IMR-90 (cell line): ENCODE results near the gene ATP13A1. TPM values are rescaled to one million over a fixed set of nuclear protein-coding genes. Genes with fewer than 3 reads are reported as not detected.

Experiments
- ATAC-seq: fragments of 200-7000 bp; cut with Tn5 transposase; 2 replicates; pipeline ENCODE4 v1.9.1; 2020; ENCODE audit warnings: low read depth, mild to moderate bottlenecking, moderate library complexity
- BruUV-seq: library from RNA; stranded (reverse); fragments of 400-500 nt; replicated peaks from 2 replicates; lab custom pipeline; 2021; lab: Mats Ljungman, UMichigan
- CTCF ChIA-PET: fragments of 300-600 bp; formaldehyde crosslinking; extraction: SDS; loops from one replicate; lab custom pipeline; 2021; ENCODE audit warnings: antibody characterized with exemption; lab: Yijun Ruan, JAX
- POLR2A ChIA-PET: fragments of 300-600 bp; sonication (Branson Sonifier 250); formaldehyde crosslinking; loops from one replicate; lab custom pipeline; 2022; ENCODE audit warnings: antibody characterized with exemption; ENCODE audit not compliant: unreplicated experiment; lab: Charles Lee
- DNase-seq: peaks from one replicate; pipeline ENCODE4 v3.0.0; 2013
- H2AFZ ChIP-seq: replicated peaks from 2 replicates; pipeline ENCODE3; 2013; ENCODE audit warnings: low read length, mild to moderate bottlenecking; ENCODE audit not compliant: poor library complexity
- H2AK5ac ChIP-seq: 2 replicates; pipeline ENCODE4 v1.6.1; 2013; ENCODE audit warnings: low read depth, low read length, inconsistent platforms
- H2AK9ac ChIP-seq: replicated peaks from 2 replicates; pipeline ENCODE3; 2013; ENCODE audit warnings: mild to moderate bottlenecking, low read depth, low read length, moderate library complexity; ENCODE audit not compliant: poor library complexity
- H2BK120ac ChIP-seq: 2 replicates; pipeline ENCODE4 v1.6.1; 2013; ENCODE audit warnings: low read depth, low read length, inconsistent platforms
- H2BK15ac ChIP-seq: 3 replicates; pipeline ENCODE4 v1.6.1; 2013; ENCODE audit warnings: low read depth, low read length, inconsistent platforms
- H2BK20ac ChIP-seq: 2 replicates; pipeline ENCODE4 v1.6.1; 2013; ENCODE audit warnings: low read depth, mild to moderate bottlenecking, inconsistent platforms, low read length, moderate library complexity
- H2BK5ac ChIP-seq: 2 replicates; pipeline ENCODE4 v1.6.1; 2013; ENCODE audit warnings: mild to moderate bottlenecking, low read depth, low read length, inconsistent platforms; ENCODE audit not compliant: poor library complexity, severe bottlenecking
- H3K14ac ChIP-seq: replicated peaks from 2 replicates; pipeline ENCODE4 v1.6.1; 2013; ENCODE audit warnings: low read depth, low read length, inconsistent platforms
- H3K18ac ChIP-seq: 2 replicates; pipeline ENCODE4 v1.6.1; 2013; ENCODE audit warnings: low read depth, low read length, control low read depth
- H3K23ac ChIP-seq: 2 replicates; pipeline ENCODE4 v1.6.1; 2013; ENCODE audit warnings: low read depth, low read length, inconsistent platforms
- H3K27ac ChIP-seq: 2 replicates; pipeline ENCODE4 v1.5.1; 2013; ENCODE audit warnings: mild to moderate bottlenecking, control low read depth, low read length; ENCODE audit not compliant: insufficient read depth
- H3K27me3 ChIP-seq: 2 replicates; pipeline ENCODE4 v1.6.1; 2013; ENCODE audit warnings: low read length; ENCODE audit not compliant: control insufficient read depth, insufficient read depth
- H3K36me3 ChIP-seq: 2 replicates; pipeline ENCODE4 v1.6.1; 2013; ENCODE audit warnings: low read length, mixed read lengths; ENCODE audit not compliant: control insufficient read depth, insufficient read depth
- H3K4ac ChIP-seq: 2 replicates; pipeline ENCODE4 v1.6.1; 2013; ENCODE audit warnings: low read depth, low read length, inconsistent platforms
- H3K4me1 ChIP-seq: 2 replicates; pipeline ENCODE4 v1.6.1; 2013; ENCODE audit warnings: low read length, mixed read lengths; ENCODE audit not compliant: control insufficient read depth, insufficient read depth
- H3K4me2 ChIP-seq: 2 replicates; pipeline ENCODE4 v1.6.1; 2013; ENCODE audit warnings: low read depth, mild to moderate bottlenecking, control low read depth, low read length, moderate library complexity
- H3K4me3 ChIP-seq: 2 replicates; pipeline ENCODE4 v1.5.1; 2013; ENCODE audit warnings: low read depth, mild to moderate bottlenecking, control low read depth, low read length, moderate library complexity; ENCODE audit not compliant: insufficient read depth
- H3K56ac ChIP-seq: 2 replicates; pipeline ENCODE4 v1.6.1; 2013; ENCODE audit warnings: low read length, inconsistent platforms; ENCODE audit not compliant: insufficient read depth; ENCODE audit errors: extremely low read depth
- H3K79me1 ChIP-seq, 2 experiments: 2 replicates each; pipeline ENCODE4 v1.6.1; 2013; ENCODE audit warnings: low read length in 2 of 2, inconsistent platforms in 1 of 2, low read depth in 1 of 2
- H3K9ac ChIP-seq: 2 replicates; pipeline ENCODE4 v1.6.1; 2013; ENCODE audit warnings: low read depth, low read length, control low read depth
- H3K9me1 ChIP-seq: 2 replicates; pipeline ENCODE4 v1.6.1; 2013; ENCODE audit warnings: low read length, inconsistent platforms; ENCODE audit not compliant: insufficient read depth
- H3K9me3 ChIP-seq: 2 replicates; pipeline ENCODE4 v1.6.1; 2013; ENCODE audit warnings: low read length; ENCODE audit not compliant: control insufficient read depth, insufficient read depth
- H4K20me1 ChIP-seq: 2 replicates; pipeline ENCODE4 v1.6.1; 2013; ENCODE audit warnings: low read length, inconsistent platforms; ENCODE audit not compliant: insufficient read depth
- H4K5ac ChIP-seq: 2 replicates; pipeline ENCODE4 v1.6.1; 2013; ENCODE audit warnings: mild to moderate bottlenecking, low read depth, low read length, control low read depth
- H4K8ac ChIP-seq, 2 experiments: 2 replicates each; pipeline ENCODE4 v1.6.1; 2013; ENCODE audit warnings: low read depth in 2 of 2, low read length in 2 of 2, control low read depth in 1 of 2, inconsistent platforms in 1 of 2
- H4K91ac ChIP-seq: 2 replicates; pipeline ENCODE4 v1.6.1; 2013; ENCODE audit warnings: low read depth, low read length, inconsistent platforms; ENCODE audit not compliant: insufficient read depth
- BHLHE40 ChIP-seq: fragments of 150-350 bp; IDR thresholded peaks from 2 replicates; pipeline ENCODE4 v1.6.1; 2016; ENCODE audit warnings: mild to moderate bottlenecking, low read depth, low read length
- CEBPB ChIP-seq: IDR thresholded peaks from 2 replicates; pipeline ENCODE4 v1.6.1; 2012; ENCODE audit warnings: low read depth, low read length, improper control_type of control experiment
- CHD1 ChIP-seq: IDR thresholded peaks from 2 replicates; pipeline ENCODE4 v1.6.1; 2012; ENCODE audit warnings: low read depth, low read length, improper control_type of control experiment
- FOS ChIP-seq: fragments of 150-350 bp; IDR thresholded peaks from 2 replicates; pipeline ENCODE4 v1.6.1; 2016; ENCODE audit warnings: low read depth, low read length
- MAFK ChIP-seq: IDR thresholded peaks from 2 replicates; pipeline ENCODE4 v1.6.1; 2012; ENCODE audit warnings: low read depth, low read length, improper control_type of control experiment
- MAZ ChIP-seq: IDR thresholded peaks from 2 replicates; pipeline ENCODE4 v1.6.1; 2012; ENCODE audit warnings: low read depth, mild to moderate bottlenecking, low read length, improper control_type of control experiment, moderate library complexity, borderline replicate concordance
- NFE2L2 ChIP-seq: fragments of 150-350 bp; IDR thresholded peaks from 2 replicates; pipeline ENCODE4 v1.6.1; 2016; ENCODE audit warnings: low read depth, mild to moderate bottlenecking, low read length
- POLR2A ChIP-seq: IDR thresholded peaks from 2 replicates; pipeline ENCODE4 v1.6.1; 2012; ENCODE audit warnings: mild to moderate bottlenecking, low read depth, low read length
- RAD21 ChIP-seq: IDR thresholded peaks from 2 replicates; pipeline ENCODE4 v1.6.1; 2012; ENCODE audit warnings: low read length, improper control_type of control experiment
- RCOR1 ChIP-seq: IDR thresholded peaks from 2 replicates; pipeline ENCODE4 v1.6.1; 2012; ENCODE audit warnings: mild to moderate bottlenecking, low read length, improper control_type of control experiment; ENCODE audit not compliant: insufficient replicate concordance
- RFX5 ChIP-seq: IDR thresholded peaks from 2 replicates; pipeline ENCODE4 v1.8.0; 2012; ENCODE audit warnings: low read depth, mild to moderate bottlenecking, low read length, moderate library complexity
- SMC3 ChIP-seq: fragments of 150-350 bp; IDR thresholded peaks from 2 replicates; pipeline ENCODE4 v1.6.1; 2016; ENCODE audit warnings: low read depth, mild to moderate bottlenecking, antibody characterized with exemption, low read length, moderate library complexity
- WGBS, 2 experiments: methylation state at CpG; one replicate each; pipeline versions ENCODE4 v1.1.5 to v1.1.7; 2013; ENCODE audit warnings: missing lambda C conversion rate in 2 of 2; ENCODE audit not compliant: insufficient read length in 1 of 2; ENCODE audit errors: extremely low coverage in 2 of 2; 5-methylcytosine and 5-hydroxymethylcytosine counted together
- dilution Hi-C: fragments of 300-500 bp; cut with HindIII; formaldehyde crosslinking; loops from one replicate; pipeline ENCODE4 v1.14.3; 2018; ENCODE audit warnings: low sequenced_read_pairs; ENCODE audit not compliant: unreplicated experiment
- in situ Hi-C: fragments of 300-500 bp; cut with MboI; formaldehyde crosslinking; loops from 3 replicates; pipeline ENCODE4 v1.14.3; 2019; ENCODE audit warnings: low sequenced_read_pairs, inconsistent platforms, mixed read lengths
- intact Hi-C: fragments of 100-400 bp; cut with micrococcal nuclease; formaldehyde crosslinking; loops from 2 replicates; pipeline ENCODE4 v1.10.0; 2022
- polyA plus RNA-seq, 3 experiments: library from polyadenylated mRNA; depleted of rRNA; stranded (reverse); fragments of >200 nt; gene quantifications; 2 replicates each; pipeline ENCODE4 v1.2.3, GENCODE V29; 2012; ENCODE audit warnings: low replicate concordance in 1 of 3
- total RNA-seq: library from RNA; depleted of rRNA; stranded (reverse); fragments of >200 nt; gene quantifications from 2 replicates; pipeline ENCODE4 v1.2.3, GENCODE V29; 2012
- TF ChIP-seq, protein P1 (sequence below): conservative IDR thresholded peaks from 2 replicates; pipeline ENCODE4 v1.5.1; 2012; ENCODE audit warnings: mild to moderate bottlenecking, low read depth, low read length, improper control_type of control experiment
- TF ChIP-seq, protein P2 (sequence below): fragments of 150-350 bp; IDR thresholded peaks from 2 replicates; pipeline ENCODE4 v1.6.1; 2017; ENCODE audit warnings: mild to moderate bottlenecking, antibody characterized with exemption, low read length, low read depth
- TF ChIP-seq, protein P3 (sequence below): fragments of 150-350 bp; IDR thresholded peaks from 2 replicates; pipeline ENCODE4 v1.6.1; 2016; ENCODE audit warnings: low read depth, mild to moderate bottlenecking, low read length, moderate library complexity, borderline replicate concordance

ATP13A1 gene
- total and polyA plus RNA-seq, 2 of the 4 experiments (the other 2 are of a cell fraction), result 13.3 to 43.8 TPM

DNA sequence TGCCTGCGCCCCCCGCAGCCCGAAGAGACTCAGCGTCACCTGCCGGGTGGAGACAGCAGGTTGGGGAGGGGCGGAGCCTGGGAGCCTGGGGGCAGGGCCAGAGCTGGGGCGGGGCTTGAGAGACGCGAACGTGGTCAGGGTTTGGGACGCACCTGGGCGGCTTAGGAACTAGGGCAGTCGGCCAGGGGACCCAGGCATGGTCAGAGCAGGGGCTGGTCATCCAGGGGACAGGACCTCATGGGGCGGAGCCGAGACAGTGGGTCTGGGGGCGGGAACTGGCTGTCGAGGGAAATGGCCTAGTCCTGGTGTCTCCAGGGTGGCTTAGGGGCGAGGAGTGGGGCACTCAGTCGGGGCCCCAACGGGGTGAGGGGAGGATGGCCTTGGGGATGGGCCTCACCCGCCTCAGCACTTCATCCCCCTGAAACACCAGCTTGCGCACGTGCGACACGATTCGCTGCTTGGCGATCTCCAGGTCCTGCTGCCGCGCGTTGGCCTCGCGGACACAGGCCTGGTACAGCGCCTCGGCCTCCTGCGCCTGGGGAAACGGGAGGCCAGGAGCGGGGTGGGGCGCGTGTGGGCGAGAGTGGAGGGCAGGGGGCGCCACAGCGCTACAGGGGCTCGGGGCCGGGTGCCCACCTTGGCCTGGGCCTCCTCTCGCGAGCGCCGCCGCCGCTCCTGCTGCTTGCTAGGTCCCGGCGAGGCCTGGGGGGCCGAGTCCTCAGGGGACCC, 25.8 kb downstream of the ATP13A1 start:
- Histone ChIP-seq H3K9me1 (peaks cover 3% of the 10 kb centered on the region; the same call in 1 of the 2 replicates), H2BK5ac (no peak overlapping the region), H2AFZ (no peak overlapping the region), H3K9me3 (no peaks in the 10 kb centered on the region), H3K23ac (no peak overlapping the region), H2BK120ac (no peak overlapping the region), H3K27me3 (no peaks in the 10 kb centered on the region), H4K20me1 (no peaks in the 10 kb centered on the region), H3K56ac (no peak overlapping the region), H3K14ac (no peak overlapping the region), H2BK15ac (no peak overlapping the region), H3K79me1 (peaks cover 3 to 13% of the 10 kb centered on the region in 2 experiments), H3K9ac (no peak overlapping the region), H2BK20ac (no peak overlapping the region), H3K27ac (no peak overlapping the region), H3K4ac (no peak overlapping the region), H3K36me3 (peaks cover 41% of the 10 kb centered on the region), H2AK5ac (no peak overlapping the region), H3K4me3 (no peak overlapping the region), H4K91ac (no peak overlapping the region), H2AK9ac (no peak overlapping the region), H3K4me2 (no peak overlapping the region), H3K18ac (no peak overlapping the region), H3K4me1 (0 out of 2 replicates have a peak, but pooled peaks cover 2% of the 10 kb centered on the region), H4K5ac (no peak overlapping the region), H4K8ac (no peak overlapping the region)
- intact Hi-C loops (no loop called here), dilution Hi-C loops (no loop called here), in situ Hi-C loops (loop anchor here (25.0 kb wide), 1 partner anchor 250 kb away; no protein-coding TSS in a partner anchor)
- no TSS peak for BruUV-seq
- DNase-seq (no peak), ATAC-seq (no peak)
- 85% methylated on average over 22 of the region's 53 CpGs; no CpG with 5 or more reads in 1 of the 2 experiments for WGBS, 2 experiments
- ChIA-PET POLR2A (no interaction called here), CTCF (interaction anchor here (0.6 kb wide), 1 partner anchor 12 kb away, joined by 4 read pairs; no protein-coding TSS in a partner anchor)
- TF ChIP-seq, protein P1, sequence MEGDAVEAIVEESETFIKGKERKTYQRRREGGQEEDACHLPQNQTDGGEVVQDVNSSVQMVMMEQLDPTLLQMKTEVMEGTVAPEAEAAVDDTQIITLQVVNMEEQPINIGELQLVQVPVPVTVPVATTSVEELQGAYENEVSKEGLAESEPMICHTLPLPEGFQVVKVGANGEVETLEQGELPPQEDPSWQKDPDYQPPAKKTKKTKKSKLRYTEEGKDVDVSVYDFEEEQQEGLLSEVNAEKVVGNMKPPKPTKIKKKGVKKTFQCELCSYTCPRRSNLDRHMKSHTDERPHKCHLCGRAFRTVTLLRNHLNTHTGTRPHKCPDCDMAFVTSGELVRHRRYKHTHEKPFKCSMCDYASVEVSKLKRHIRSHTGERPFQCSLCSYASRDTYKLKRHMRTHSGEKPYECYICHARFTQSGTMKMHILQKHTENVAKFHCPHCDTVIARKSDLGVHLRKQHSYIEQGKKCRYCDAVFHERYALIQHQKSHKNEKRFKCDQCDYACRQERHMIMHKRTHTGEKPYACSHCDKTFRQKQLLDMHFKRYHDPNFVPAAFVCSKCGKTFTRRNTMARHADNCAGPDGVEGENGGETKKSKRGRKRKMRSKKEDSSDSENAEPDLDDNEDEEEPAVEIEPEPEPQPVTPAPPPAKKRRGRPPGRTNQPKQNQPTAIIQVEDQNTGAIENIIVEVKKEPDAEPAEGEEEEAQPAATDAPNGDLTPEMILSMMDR, result no peak
- no peak for TF ChIP-seq NFE2L2
- TF ChIP-seq CHD1, result no peak
- no peak for TF ChIP-seq RAD21
- TF ChIP-seq RCOR1, result no peak
- no peak for TF ChIP-seq CEBPB
- no peak for TF ChIP-seq SMC3
- TF ChIP-seq, protein P2, sequence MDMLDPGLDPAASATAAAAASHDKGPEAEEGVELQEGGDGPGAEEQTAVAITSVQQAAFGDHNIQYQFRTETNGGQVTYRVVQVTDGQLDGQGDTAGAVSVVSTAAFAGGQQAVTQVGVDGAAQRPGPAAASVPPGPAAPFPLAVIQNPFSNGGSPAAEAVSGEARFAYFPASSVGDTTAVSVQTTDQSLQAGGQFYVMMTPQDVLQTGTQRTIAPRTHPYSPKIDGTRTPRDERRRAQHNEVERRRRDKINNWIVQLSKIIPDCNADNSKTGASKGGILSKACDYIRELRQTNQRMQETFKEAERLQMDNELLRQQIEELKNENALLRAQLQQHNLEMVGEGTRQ, result no peak
- TF ChIP-seq, protein P3, sequence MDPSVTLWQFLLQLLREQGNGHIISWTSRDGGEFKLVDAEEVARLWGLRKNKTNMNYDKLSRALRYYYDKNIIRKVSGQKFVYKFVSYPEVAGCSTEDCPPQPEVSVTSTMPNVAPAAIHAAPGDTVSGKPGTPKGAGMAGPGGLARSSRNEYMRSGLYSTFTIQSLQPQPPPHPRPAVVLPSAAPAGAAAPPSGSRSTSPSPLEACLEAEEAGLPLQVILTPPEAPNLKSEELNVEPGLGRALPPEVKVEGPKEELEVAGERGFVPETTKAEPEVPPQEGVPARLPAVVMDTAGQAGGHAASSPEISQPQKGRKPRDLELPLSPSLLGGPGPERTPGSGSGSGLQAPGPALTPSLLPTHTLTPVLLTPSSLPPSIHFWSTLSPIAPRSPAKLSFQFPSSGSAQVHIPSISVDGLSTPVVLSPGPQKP, result no peak
- no peak for TF ChIP-seq MAZ
- no peak for TF ChIP-seq POLR2A
- no peak for TF ChIP-seq RFX5
- TF ChIP-seq FOS, result no peak
- TF ChIP-seq BHLHE40, result no peak
- TF ChIP-seq MAFK, result no peak
